BLaER1 (cell line): ENCODE data around the gene ZBTB43.

Experiments
- H3K27ac ChIP-seq: shearing (Covaris generic); formaldehyde crosslinking; 2 replicates; pipeline ENCODE4 v1.8.1; 2022
- H3K27me3 ChIP-seq: shearing (Covaris generic); formaldehyde crosslinking; 2 replicates; pipeline ENCODE4 v1.8.1; 2022
- H3K36me3 ChIP-seq: shearing (Covaris generic); formaldehyde crosslinking; 2 replicates; pipeline ENCODE4 v1.8.1; 2022
- H3K4me1 ChIP-seq: shearing (Covaris generic); formaldehyde crosslinking; 2 replicates; pipeline ENCODE4 v1.8.1; 2022
- H3K4me2 ChIP-seq: shearing (Covaris generic); formaldehyde crosslinking; 2 replicates; pipeline ENCODE4 v1.8.1; 2022
- H3K4me3 ChIP-seq: shearing (Covaris generic); formaldehyde crosslinking; 2 replicates; pipeline ENCODE4 v1.8.1; 2022
- H3K9ac ChIP-seq: shearing (Covaris generic); formaldehyde crosslinking; 2 replicates; pipeline ENCODE4 v1.8.1; 2022
- H3K9me3 ChIP-seq: shearing (Covaris generic); formaldehyde crosslinking; 2 replicates; pipeline ENCODE4 v1.8.1; 2022
- H4K20me1 ChIP-seq: shearing (Covaris generic); formaldehyde crosslinking; 2 replicates; pipeline ENCODE4 v1.8.1; 2022
- Cebpa-rat ChIP-seq: shearing (Covaris generic); IDR thresholded peaks from 2 replicates; pipeline ENCODE4 v1.8.1; 2022

The ZBTB43 gene

DNA sequence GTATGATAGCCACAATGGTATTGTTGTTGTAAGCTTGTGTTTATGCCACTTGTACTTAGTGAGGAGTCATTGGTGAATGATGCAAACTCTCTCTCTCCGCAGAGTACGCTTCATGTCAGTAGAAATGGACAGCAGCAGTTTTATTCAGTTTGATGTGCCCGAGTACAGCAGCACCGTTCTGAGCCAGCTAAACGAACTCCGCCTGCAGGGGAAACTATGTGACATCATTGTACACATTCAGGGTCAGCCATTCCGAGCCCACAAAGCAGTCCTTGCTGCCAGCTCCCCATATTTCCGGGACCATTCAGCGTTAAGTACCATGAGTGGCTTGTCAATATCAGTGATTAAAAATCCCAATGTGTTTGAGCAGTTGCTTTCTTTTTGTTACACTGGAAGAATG, 74.4 kb downstream of the ZBTB43 start:
- Histone ChIP-seq H3K27me3 (no peaks in the 10 kb centered on the region), H3K9me3 (no peaks in the 10 kb centered on the region), H3K4me1 (no peaks in the 10 kb centered on the region; the same call in 1 of the 2 replicates), H3K36me3 (peaks cover 59% of the 10 kb centered on the region), H3K27ac (no peak overlapping the region), H3K4me2 (no peak overlapping the region), H3K4me3 (no peak overlapping the region), H4K20me1 (peaks cover 90% of the 10 kb centered on the region), H3K9ac (no peak overlapping the region)
- no peak for TF ChIP-seq Cebpa-rat

DNA sequence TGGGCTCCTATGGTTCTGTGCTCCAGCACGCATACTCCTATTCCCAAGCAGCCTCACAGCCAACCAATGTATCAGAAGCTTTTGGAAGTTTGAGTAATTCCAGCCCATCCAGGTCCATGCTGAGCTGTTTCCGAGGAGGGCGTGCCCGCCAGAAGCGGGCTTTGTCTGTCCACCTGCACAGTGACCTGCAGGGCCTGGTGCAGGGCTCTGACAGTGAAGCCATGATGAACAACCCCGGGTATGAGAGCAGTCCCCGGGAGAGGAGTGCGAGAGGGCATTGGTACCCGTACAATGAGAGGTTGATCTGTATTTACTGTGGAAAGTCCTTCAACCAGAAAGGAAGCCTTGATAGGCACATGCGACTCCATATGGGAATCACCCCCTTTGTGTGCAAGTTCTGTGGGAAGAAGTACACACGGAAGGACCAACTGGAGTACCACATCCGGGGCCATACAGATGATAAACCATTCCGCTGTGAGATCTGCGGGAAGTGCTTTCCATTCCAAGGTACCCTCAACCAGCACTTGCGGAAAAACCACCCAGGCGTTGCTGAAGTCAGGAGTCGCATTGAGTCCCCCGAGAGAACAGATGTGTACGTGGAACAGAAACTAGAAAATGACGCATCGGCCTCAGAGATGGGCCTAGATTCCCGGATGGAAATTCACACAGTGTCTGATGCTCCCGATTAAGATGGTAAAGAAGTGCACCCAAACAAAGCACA, 75.5 kb downstream of the ZBTB43 start:
- Histone ChIP-seq H3K27ac (no peak overlapping the region), H3K4me3 (no peak overlapping the region), H3K4me1 (no peaks in the 10 kb centered on the region), H3K4me2 (no peak overlapping the region), H3K27me3 (no peaks in the 10 kb centered on the region), H4K20me1 (peaks cover 90% of the 10 kb centered on the region), H3K36me3 (peaks cover 65% of the 10 kb centered on the region), H3K9me3 (no peaks in the 10 kb centered on the region), H3K9ac (no peak overlapping the region)
- TF ChIP-seq Cebpa-rat: no peak

DNA sequence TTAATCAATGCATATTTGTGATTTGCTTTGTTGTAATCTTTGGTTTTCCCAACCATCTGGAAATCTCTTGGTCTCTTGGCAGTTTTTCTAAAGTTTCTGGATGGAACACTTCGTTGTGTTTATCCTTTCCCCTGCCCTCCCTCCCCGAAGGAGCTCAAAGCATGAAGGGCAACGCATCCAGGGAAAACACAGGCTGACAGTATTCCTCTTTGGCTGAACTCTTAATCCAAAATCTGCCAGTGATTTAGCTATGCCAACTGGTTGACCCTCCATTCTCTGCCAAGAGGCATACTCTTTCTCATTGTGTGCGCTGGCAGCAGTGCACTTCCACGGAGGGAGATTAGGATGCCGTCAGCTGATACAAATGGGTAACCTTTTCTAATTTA, 76.1 kb downstream of the ZBTB43 start:
- H3K27ac ChIP-seq: no peak overlapping the region
- peaks cover 95% of the 10 kb centered on the region for H4K20me1 ChIP-seq
- no peaks in the 10 kb centered on the region for H3K4me1 ChIP-seq
- H3K36me3 ChIP-seq: peaks cover 68% of the 10 kb centered on the region
- no peak overlapping the region for H3K9ac ChIP-seq
- no peak overlapping the region for H3K4me2 ChIP-seq
- no peaks in the 10 kb centered on the region for H3K9me3 ChIP-seq
- no peaks in the 10 kb centered on the region for H3K27me3 ChIP-seq
- no peak for TF ChIP-seq Cebpa-rat
- H3K4me3 ChIP-seq: no peak overlapping the region

DNA sequence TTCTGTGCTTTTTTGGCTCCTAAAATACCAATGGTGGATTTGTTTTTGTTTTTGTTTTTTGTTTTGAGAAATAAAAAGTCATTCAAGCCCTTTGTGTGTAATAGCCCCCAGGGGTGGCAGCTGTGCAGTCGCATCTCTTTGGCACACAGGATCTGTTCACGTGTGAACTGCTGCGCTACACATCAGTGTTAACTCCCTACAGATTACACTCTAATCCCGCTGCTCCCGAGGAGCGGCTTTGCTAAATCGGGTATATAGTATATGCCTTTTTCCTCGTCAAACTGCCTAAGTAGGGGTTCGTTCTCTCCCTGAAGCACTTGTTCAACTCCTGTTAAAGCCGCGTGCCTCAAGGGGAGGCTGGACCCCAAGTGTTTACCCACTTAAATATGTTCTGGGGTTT, 77.9 kb downstream of the ZBTB43 start:
- no peak overlapping the region for H3K9ac ChIP-seq
- H3K9me3 ChIP-seq: no peaks in the 10 kb centered on the region
- H4K20me1 ChIP-seq: peaks cover 90% of the 10 kb centered on the region
- H3K4me2 ChIP-seq: no peak overlapping the region
- no peaks in the 10 kb centered on the region for H3K4me1 ChIP-seq
- H3K27me3 ChIP-seq: no peaks in the 10 kb centered on the region
- H3K36me3 ChIP-seq: peaks cover 72% of the 10 kb centered on the region
- no peak overlapping the region for H3K27ac ChIP-seq
- TF ChIP-seq Cebpa-rat: no peak
- no peak overlapping the region for H3K4me3 ChIP-seq

DNA sequence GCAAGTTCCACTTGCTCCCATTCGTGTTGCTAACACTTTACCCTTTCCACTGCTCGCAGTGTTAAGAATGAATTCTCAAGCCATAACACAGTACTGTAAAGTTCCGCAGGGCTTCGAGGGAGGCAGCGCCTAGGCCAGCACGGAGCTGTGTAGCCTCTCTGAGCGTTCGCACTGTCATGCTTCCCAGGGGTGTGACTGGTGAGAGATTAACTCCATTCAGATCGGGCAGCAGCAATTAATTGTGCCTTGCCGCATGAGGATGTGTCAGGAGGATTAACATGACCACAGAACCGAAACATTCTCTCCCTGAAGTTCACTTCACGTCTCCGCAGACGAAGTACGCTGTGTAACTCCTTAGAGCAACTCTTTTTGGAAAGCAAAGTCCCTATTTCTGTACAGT, 78.8 kb downstream of the ZBTB43 start:
- Histone ChIP-seq H3K27ac (no peak overlapping the region), H3K4me2 (no peak overlapping the region), H3K36me3 (peaks cover 64% of the 10 kb centered on the region), H3K9ac (no peak overlapping the region), H4K20me1 (peaks cover 82% of the 10 kb centered on the region), H3K9me3 (no peaks in the 10 kb centered on the region), H3K4me3 (no peak overlapping the region), H3K4me1 (no peaks in the 10 kb centered on the region), H3K27me3 (no peaks in the 10 kb centered on the region)
- TF ChIP-seq Cebpa-rat: no peak

DNA sequence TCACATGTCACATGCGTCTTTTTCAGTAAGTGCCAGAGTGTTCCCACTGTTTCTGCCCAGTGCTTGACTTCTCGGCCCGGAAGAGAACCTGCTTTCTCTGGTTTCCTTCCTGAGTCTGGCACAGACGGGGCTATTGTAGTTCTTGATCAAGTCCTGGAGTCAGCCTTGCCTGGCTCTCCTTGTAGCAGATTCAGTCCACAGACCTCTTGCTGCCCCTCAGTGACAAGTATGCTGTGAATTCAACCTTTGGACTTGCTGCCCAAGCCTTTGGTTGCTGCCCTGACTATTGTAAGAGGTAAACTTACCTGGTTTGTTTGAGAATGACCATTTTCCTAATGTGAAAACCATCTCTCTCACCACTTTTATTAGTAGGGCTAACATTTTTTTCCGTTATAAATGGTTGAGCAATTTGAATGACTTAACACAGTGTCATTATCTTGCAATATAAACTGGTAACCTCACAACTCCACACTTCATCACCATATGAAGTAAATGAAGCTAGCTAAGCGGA, 80.3 kb downstream of the ZBTB43 start:
- Histone ChIP-seq H3K27ac (no peak overlapping the region), H3K4me2 (no peak overlapping the region), H3K27me3 (no peaks in the 10 kb centered on the region), H3K4me1 (no peaks in the 10 kb centered on the region), H3K36me3 (peaks cover 53% of the 10 kb centered on the region), H4K20me1 (peaks cover 67% of the 10 kb centered on the region), H3K9ac (no peak overlapping the region), H3K4me3 (no peak overlapping the region), H3K9me3 (no peaks in the 10 kb centered on the region)
- TF ChIP-seq Cebpa-rat: no peak

DNA sequence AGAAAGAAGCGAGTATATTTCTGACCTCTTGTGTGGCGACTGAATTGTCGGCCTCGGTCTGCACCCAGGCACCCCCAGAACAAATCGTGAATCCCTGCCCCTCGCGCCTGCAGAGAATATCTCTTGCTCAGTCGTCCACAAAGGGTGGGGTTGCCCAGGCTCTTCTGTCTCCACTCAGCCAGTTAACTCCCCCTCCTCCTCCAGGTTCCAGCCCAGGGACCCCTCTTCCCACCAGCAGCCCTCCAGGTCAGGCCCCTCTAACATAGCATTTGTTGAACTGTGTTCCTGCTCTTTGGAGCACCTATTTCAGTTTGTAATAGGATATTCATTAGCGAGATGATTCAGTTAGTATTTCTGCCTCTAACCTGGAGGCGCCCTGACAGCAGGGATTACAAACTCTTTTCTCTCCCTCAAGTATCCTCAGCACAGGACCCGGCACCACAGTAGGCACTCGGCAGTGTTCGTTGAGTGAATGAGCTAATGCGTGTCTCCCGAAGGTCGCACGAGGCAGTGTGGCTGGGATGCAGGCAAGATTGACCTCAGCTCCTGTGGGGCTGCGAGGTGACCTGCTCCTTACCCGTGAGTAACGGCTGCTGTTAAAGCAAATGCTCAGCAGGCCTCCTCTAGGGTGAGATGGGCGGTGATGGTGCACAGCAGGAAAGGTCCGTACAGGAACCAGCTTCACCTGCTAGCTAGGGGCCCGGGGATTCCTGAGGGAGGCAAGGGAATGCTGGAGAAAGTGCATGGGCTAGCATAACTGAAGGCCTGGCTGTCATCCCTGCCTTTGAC, 81.4 kb downstream of the ZBTB43 start:
- no peak for TF ChIP-seq Cebpa-rat
- Histone ChIP-seq H3K9me3 (no peaks in the 10 kb centered on the region), H3K4me1 (no peaks in the 10 kb centered on the region), H3K4me3 (no peak overlapping the region), H3K9ac (no peak overlapping the region), H3K27ac (no peak overlapping the region), H3K27me3 (no peaks in the 10 kb centered on the region), H4K20me1 (peaks cover 58% of the 10 kb centered on the region), H3K4me2 (no peak overlapping the region), H3K36me3 (peaks cover 43% of the 10 kb centered on the region)

DNA sequence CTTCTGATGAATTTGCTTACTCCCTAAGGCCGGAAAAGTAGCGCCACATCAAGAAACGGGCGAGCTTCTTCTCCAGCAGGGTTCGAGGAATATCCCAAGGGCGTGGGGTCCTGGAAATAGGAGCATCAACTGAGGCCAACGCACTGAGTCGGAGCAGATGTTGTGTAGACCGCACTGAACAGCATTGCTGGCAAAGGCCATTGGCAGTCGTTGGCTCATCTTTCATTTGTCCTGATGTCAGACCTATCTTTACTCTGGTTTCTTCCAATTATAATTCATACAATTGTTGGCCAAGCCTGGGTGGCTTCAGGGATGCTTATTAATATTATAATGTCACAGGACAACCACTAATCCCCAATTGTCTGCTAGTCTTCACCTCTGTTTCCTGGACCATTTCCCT, 82.1 kb downstream of the ZBTB43 start:
- Histone ChIP-seq H3K27ac (no peak overlapping the region), H3K4me3 (no peak overlapping the region), H3K36me3 (peaks cover 37% of the 10 kb centered on the region), H3K4me1 (no peaks in the 10 kb centered on the region), H3K4me2 (no peak overlapping the region), H3K9ac (no peak overlapping the region), H4K20me1 (peaks cover 51% of the 10 kb centered on the region), H3K27me3 (no peaks in the 10 kb centered on the region), H3K9me3 (no peaks in the 10 kb centered on the region)
- TF ChIP-seq Cebpa-rat: no peak
